Measurements from ENCODE around the gene SLC6A4. TPM values are rescaled to one million over a fixed set of nuclear protein-coding genes. Genes with fewer than 3 reads are reported as not detected.

SLC6A4 gene
- total and polyA plus RNA-seq, 2 of the 8 experiments (the other 6 are each of a cell fraction or from before 2014, with no cell fraction given): 0.09 to 0.33 TPM

DNA sequence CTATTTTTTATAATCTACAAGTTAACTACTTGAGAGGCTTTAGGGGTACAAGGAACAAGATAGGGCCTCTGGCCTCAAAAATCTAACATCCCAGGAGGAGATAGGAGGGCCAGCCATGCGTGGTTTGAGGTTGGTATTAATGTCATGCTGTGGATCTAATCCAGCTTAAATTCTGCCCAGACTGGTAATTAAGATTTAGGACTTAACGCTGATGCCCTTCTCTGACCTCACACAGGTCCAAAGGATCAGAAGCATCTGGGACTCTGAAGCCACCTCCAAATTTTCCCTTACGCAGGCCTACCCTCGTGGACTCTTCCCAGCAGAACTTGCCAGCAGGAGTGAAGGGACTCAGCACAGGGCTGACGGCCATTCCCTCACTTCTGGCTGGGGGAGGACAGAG is 15.1 kb downstream of the SLC6A4 start (continued):
- TF ChIP-seq, protein P1, sequence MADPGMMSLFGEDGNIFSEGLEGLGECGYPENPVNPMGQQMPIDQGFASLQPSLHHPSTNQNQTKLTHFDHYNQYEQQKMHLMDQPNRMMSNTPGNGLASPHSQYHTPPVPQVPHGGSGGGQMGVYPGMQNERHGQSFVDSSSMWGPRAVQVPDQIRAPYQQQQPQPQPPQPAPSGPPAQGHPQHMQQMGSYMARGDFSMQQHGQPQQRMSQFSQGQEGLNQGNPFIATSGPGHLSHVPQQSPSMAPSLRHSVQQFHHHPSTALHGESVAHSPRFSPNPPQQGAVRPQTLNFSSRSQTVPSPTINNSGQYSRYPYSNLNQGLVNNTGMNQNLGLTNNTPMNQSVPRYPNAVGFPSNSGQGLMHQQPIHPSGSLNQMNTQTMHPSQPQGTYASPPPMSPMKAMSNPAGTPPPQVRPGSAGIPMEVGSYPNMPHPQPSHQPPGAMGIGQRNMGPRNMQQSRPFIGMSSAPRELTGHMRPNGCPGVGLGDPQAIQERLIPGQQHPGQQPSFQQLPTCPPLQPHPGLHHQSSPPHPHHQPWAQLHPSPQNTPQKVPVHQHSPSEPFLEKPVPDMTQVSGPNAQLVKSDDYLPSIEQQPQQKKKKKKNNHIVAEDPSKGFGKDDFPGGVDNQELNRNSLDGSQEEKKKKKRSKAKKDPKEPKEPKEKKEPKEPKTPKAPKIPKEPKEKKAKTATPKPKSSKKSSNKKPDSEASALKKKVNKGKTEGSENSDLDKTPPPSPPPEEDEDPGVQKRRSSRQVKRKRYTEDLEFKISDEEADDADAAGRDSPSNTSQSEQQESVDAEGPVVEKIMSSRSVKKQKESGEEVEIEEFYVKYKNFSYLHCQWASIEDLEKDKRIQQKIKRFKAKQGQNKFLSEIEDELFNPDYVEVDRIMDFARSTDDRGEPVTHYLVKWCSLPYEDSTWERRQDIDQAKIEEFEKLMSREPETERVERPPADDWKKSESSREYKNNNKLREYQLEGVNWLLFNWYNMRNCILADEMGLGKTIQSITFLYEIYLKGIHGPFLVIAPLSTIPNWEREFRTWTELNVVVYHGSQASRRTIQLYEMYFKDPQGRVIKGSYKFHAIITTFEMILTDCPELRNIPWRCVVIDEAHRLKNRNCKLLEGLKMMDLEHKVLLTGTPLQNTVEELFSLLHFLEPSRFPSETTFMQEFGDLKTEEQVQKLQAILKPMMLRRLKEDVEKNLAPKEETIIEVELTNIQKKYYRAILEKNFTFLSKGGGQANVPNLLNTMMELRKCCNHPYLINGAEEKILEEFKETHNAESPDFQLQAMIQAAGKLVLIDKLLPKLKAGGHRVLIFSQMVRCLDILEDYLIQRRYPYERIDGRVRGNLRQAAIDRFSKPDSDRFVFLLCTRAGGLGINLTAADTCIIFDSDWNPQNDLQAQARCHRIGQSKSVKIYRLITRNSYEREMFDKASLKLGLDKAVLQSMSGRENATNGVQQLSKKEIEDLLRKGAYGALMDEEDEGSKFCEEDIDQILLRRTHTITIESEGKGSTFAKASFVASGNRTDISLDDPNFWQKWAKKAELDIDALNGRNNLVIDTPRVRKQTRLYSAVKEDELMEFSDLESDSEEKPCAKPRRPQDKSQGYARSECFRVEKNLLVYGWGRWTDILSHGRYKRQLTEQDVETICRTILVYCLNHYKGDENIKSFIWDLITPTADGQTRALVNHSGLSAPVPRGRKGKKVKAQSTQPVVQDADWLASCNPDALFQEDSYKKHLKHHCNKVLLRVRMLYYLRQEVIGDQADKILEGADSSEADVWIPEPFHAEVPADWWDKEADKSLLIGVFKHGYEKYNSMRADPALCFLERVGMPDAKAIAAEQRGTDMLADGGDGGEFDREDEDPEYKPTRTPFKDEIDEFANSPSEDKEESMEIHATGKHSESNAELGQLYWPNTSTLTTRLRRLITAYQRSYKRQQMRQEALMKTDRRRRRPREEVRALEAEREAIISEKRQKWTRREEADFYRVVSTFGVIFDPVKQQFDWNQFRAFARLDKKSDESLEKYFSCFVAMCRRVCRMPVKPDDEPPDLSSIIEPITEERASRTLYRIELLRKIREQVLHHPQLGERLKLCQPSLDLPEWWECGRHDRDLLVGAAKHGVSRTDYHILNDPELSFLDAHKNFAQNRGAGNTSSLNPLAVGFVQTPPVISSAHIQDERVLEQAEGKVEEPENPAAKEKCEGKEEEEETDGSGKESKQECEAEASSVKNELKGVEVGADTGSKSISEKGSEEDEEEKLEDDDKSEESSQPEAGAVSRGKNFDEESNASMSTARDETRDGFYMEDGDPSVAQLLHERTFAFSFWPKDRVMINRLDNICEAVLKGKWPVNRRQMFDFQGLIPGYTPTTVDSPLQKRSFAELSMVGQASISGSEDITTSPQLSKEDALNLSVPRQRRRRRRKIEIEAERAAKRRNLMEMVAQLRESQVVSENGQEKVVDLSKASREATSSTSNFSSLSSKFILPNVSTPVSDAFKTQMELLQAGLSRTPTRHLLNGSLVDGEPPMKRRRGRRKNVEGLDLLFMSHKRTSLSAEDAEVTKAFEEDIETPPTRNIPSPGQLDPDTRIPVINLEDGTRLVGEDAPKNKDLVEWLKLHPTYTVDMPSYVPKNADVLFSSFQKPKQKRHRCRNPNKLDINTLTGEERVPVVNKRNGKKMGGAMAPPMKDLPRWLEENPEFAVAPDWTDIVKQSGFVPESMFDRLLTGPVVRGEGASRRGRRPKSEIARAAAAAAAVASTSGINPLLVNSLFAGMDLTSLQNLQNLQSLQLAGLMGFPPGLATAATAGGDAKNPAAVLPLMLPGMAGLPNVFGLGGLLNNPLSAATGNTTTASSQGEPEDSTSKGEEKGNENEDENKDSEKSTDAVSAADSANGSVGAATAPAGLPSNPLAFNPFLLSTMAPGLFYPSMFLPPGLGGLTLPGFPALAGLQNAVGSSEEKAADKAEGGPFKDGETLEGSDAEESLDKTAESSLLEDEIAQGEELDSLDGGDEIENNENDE (IDR thresholded peaks at IDR 0.05; ENCODE audit: insufficient replicate concordance, low read length): no peak
- TF ChIP-seq TCF12 (IDR thresholded peaks at IDR 0.05; ENCODE audit: low read depth, low read length) (no peak), POLR2AphosphoS5 (IDR thresholded peaks at IDR 0.05; ENCODE audit: low read depth, low read length) (no peak), HDAC6 (IDR thresholded peaks at IDR 0.05; ENCODE audit: low read depth, low read length) (no peak), CBX5 (IDR thresholded peaks at IDR 0.05; ENCODE audit: low read depth, low read length) (no peak), CHD1 (IDR thresholded peaks at IDR 0.05; ENCODE audit: low read depth, low read length) (no peak), EP300 (IDR thresholded peaks at IDR 0.05; ENCODE audit: borderline replicate concordance in 1 of 2, low read depth in 2 of 2, low read length in 2 of 2) (no peak), TAF1 (IDR thresholded peaks at IDR 0.05; ENCODE audit: low read depth, low read length) (no peak), JUN (IDR thresholded peaks at IDR 0.05; ENCODE audit: low read depth, low read length) (no peak), SIX5 (IDR thresholded peaks at IDR 0.05; ENCODE audit: low read depth, low read length) (no peak), PHF8 (conservative IDR thresholded peaks at IDR 0.05; ENCODE audit: low read depth, low read length) (no peak), KDM1A (IDR thresholded peaks at IDR 0.05; ENCODE audit: borderline replicate concordance, low read length) (no peak)

All from H1 (cell line).